Kidney capillary endothelial cell (primary cell): ENCODE results near the gene SMIM27.
A peak's percentile ranks its signal among the peaks of the same experiment; 100 is the strongest.
"Not testable (repeated sequence)": the region's sequence is repeated elsewhere in the genome, so short reads cannot be mapped to it uniquely, and the experiment has no call there.

Experiments used
- DNase-seq: peaks from one replicate; pipeline ENCODE4 v3.0.0-alpha.2; 2018; ENCODE audit warnings: low spot score

The SMIM27 gene

GRCh38 chr9:32552172-32552872 is at the start of gene SMIM27, which contains the start of gene TOPORS:
SMIM27 (plus strand) TSS chr9:32552327; CDS start chr9:32552435, 108 bp downstream.
TOPORS (minus strand) TSS chr9:32552586; CDS start chr9:32552436, 150 bp downstream.
- DNase-seq = peak; percentile 90

GRCh38 chr9:32502464-32502863 is 49.7 kb upstream of the SMIM27 start:
- DNase-seq = peak; percentile 60

GRCh38 chr9:32503008-32503407 is 49.1 kb upstream of the SMIM27 start:
- DNase-seq = no peak

GRCh38 chr9:32508728-32509127 is 43.4 kb upstream of the SMIM27 start:
- DNase-seq = no peak

- no peak for DNase-seq
Measured at GRCh38 chr9:32516241-32516640, 35.9 kb upstream of the SMIM27 start.

GRCh38 chr9:32518276-32518675 is 33.9 kb upstream of the SMIM27 start:
- no peak for DNase-seq

GRCh38 chr9:32523910-32524309 is 28.2 kb upstream of the SMIM27 start:
- DNase-seq = no peak

GRCh38 chr9:32524558-32524891 is 27.6 kb upstream of the SMIM27 start:
- DNase-seq = not testable (repeated sequence)

GRCh38 chr9:32524892-32525708 is 27.0 kb upstream of the SMIM27 start:
- DNase-seq = peak; percentile 18

- DNase-seq = no peak
Measured at GRCh38 chr9:32525709-32526030, 26.5 kb upstream of the SMIM27 start.

GRCh38 chr9:32526041-32526706 is 26.0 kb upstream of the SMIM27 start, which contains the start of gene RIGI:
RIGI (minus strand) TSS chr9:32526196; CDS start chr9:32526166, 30 bp downstream.
- peak; percentile 92 for DNase-seq

- DNase-seq = no peak
Measured at GRCh38 chr9:32526707-32527048, 25.4 kb upstream of the SMIM27 start.

GRCh38 chr9:32533336-32533735 is 18.8 kb upstream of the SMIM27 start:
- DNase-seq = no peak

GRCh38 chr9:32533816-32534215 is 18.3 kb upstream of the SMIM27 start:
- DNase-seq = no peak

- DNase-seq = no peak
Measured at GRCh38 chr9:32543047-32543446, 9.1 kb upstream of the SMIM27 start.

GRCh38 chr9:32545884-32546283 is 6.2 kb upstream of the SMIM27 start:
- no peak for DNase-seq

GRCh38 chr9:32548213-32548612 is 3.9 kb upstream of the SMIM27 start:
- not testable (repeated sequence) for DNase-seq

- DNase-seq = peak; percentile 7
Measured at GRCh38 chr9:32550150-32550561, 2.0 kb upstream of the SMIM27 start.

- peak; percentile 83 for DNase-seq
Measured at GRCh38 chr9:32550562-32551275, 1.4 kb upstream of the SMIM27 start.

GRCh38 chr9:32551276-32552051 is 663 bp upstream of the SMIM27 start:
- DNase-seq = peak; percentile 38

GRCh38 chr9:32554107-32554506 is 2.0 kb downstream of the SMIM27 start:
- no peak for DNase-seq
